Right ventricle myocardium superior (tissue), 1 donor: ENCODE measurements around the gene RSPO4. TPM values are rescaled to one million over a fixed set of nuclear protein-coding genes. Genes with fewer than 3 reads are reported as not detected.

Experiments used
- ATAC-seq: fragments of 200-7000 bp; cut with Tn5 transposase; one replicate; pipeline ENCODE4 v1.9.1; 2020; ENCODE audit warnings: mild to moderate bottlenecking; ENCODE audit not compliant: poor library complexity
- DNase-seq: peaks from one replicate; pipeline ENCODE4 v3.0.0-alpha.2; 2020
- intact Hi-C: fragments of 100-400 bp; cut with DNase I; formaldehyde crosslinking; loops from one replicate; pipeline ENCODE4 v1.11.2; 2022
- total RNA-seq: library from RNA; stranded (reverse); fragmentation: NEBNext Ultra II Directional; extraction: Animal tissue kit (Norgen Biotek cat#: 25700); gene quantifications from one replicate; pipeline ENCODE4 v1.2.1, GENCODE V29; 2021
- donor health status: DM: no; HTN: yes; CAD: no; lungs with severe emphysema.

RSPO4 gene
- total RNA-seq, 1 donor from 2014 or later: not detected

DNA sequence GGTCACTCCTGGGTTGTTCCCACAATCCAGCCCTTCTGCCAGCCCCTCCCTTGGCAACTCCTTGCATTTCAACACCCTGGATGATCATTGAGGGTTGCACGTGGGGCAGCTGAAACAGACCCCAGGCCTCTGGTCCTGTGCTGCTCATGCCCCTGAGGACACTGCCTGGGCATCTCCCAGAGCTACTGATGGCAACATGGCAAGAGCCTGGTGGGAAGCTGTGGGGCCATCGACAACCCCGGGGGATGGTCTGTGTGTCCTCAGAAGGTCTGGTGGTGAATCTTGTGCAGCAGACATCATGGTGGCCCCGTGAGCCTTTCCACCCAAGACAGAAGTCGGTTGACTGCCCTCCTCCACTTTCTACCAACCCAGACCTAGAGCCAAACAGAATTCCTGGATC lies 81.0 kb downstream of the RSPO4 start:
- intact Hi-C loops: no loop called here
- DNase-seq: no peak
- ATAC-seq: no peak

DNA sequence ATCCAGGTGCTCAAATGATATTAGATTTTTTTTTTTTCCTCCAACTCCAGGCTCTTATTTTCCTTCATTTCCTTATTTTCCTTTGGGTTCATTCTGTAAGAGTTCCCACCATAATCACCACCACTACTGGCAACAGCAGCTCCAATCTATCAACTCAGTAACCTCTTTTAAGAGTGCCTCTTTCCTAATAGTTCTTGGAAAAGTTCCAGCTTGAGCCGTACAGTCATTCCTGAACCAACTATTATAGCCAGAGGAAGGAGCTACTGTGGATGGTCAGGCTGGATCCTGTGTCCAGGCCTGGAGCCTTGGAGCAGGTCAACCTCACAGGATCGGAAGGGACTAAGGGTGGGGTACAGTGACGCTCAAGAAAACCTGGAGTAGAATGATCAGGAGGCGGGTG lies 81.8 kb downstream of the RSPO4 start:
- no peak for ATAC-seq

DNA sequence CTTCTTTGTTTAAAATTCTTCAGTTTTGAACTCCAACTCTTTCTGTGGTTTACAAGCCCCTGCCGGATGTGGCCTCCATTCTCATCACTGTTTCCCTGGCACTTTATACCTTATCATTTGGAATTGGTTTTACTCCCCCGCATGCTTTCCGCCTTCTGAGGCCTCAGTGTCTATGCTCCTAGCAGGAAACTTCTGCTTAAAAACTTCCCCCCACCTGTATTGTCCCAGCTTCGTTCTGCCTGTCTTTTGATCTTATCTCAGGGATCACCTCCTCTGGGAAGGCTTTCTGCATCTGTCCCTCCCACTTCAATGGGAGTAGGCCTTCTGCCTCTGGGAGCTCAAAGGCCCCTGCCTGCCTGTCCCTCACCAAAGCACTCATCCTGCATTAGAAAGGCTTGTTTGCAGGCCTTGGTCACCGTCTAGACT lies 82.6 kb downstream of the RSPO4 start:
- no peak for DNase-seq
- ATAC-seq: no peak

More for the DNA sequence above, 81.8 kb downstream of the RSPO4 start:
- intact Hi-C loops: no loop called here
- DNase-seq: no peak

DNA sequence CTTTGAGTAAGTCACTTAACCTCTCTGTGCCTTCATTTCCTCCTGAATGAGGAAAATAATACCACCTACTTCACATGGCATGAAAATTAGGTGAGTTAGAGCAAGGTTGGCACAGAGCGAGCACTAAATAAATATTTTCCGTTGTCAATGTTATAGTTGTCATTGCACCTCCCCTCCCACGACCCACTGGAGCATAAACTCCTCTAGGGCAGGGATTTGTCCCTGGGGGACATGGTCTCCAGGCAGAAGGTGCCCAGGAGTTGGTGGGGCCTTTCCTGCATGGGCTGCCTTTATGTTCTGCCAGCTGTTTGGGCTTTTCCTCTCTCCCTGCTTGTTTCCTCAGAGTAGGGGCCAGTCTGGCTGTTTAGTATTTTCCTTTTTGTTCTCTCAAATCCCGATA lies 84.7 kb downstream of the RSPO4 start:
- intact Hi-C loops: no loop called here
- ATAC-seq (no peak), DNase-seq (no peak)

More for the DNA sequence above, 82.6 kb downstream of the RSPO4 start:
- intact Hi-C loops: no loop called here

DNA sequence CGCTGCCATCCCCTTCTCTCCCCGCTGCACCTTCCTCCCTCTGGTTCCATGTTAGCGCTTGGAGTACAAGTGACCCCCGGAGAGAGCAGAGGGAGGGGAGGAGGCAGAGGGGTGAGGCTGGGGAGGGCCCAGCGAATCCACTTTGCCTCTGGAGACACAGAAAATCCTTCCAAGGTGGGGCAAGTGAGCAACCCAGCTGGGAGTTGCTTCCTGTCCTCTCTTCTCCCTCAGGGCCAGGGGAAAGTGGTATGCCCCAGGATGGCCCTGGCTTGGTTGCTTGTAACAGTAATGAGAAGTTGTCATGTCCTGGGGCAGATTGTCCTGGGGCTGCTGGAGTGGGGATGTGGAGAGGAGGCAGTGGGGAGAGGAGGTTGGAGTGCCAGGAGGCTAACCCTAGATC lies 85.3 kb downstream of the RSPO4 start:
- no peak for ATAC-seq
- intact Hi-C loops: no loop called here
- DNase-seq: no peak

DNA sequence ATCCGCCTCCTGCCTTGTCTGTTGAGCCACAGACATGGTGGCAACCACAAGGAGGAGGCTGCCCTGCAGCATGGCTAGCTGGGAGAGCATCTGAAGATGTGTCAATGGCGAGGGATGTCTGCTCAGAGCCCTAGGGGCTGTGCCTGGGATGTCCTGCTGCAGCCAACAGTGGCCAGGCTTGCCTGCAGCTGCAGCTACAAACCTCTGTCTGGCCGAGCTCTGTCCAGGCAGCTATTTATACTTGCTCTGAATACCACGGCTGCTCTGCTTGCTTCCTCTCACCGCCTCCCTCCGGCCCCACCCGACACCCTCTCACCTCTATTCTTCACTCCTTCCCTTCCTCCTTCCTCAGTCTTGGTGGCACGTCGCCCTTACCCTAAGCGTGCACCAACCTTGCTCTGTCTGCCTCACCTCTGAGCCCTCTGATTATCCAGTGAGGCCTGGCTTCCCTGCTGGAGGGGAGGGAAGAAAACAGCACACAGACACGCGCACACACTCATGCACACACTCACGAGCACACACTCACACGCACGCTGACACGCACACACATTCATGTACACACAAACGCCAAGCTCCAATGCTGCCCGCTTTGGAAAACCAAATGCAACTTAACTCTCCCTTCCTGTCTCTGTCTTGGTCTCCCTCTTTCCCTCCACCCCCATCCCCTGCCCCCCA lies 85.8 kb downstream of the RSPO4 start, which contains the start of gene ANGPT4:
TSS of gene ANGPT4 (minus strand) at position 210 of the 675 bp plus-strand sequence. CDS start at position 90, 120 bp downstream.
- DNase-seq (no peak), ATAC-seq (peak; percentile 77)
- intact Hi-C loops: no loop called here

DNA sequence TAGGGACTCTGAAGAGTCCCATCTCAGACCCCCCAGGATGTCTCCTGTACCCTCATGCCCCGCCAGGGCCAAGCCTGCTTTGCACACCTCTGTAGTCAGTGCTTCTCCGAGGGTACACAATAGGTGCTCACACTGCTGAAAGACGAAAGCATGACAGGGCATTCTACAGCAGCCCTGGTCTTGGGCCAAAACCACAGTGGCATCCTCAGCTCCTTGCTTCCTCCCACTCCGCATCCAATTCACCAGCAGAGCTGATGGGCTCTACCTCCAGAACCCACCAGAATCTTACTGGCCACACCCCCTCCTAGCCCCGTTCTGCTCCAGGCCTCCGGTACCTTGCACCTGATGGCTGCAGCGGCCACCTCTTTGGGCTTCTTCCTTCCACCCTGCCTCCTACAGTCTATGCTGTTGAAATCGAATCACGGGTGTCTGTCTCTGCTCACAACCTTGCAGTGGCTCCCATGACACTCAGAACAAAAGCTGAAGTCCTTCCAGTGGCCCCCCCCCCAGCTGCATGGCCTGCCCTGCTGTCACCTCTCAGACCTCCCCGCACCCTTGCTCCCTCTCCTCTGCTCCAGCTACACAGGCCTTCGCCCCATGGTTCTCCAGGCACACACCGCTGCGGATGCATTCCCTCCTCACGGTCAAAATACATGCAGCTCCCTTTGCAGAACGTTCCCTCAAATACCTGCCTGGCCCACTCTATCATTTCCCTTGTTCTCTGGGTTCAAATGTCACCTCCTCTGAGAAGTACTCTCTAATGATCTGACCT lies 87.2 kb downstream of the RSPO4 start:
- intact Hi-C loops: no loop called here
- DNase-seq (no peak), ATAC-seq (no peak)

DNA sequence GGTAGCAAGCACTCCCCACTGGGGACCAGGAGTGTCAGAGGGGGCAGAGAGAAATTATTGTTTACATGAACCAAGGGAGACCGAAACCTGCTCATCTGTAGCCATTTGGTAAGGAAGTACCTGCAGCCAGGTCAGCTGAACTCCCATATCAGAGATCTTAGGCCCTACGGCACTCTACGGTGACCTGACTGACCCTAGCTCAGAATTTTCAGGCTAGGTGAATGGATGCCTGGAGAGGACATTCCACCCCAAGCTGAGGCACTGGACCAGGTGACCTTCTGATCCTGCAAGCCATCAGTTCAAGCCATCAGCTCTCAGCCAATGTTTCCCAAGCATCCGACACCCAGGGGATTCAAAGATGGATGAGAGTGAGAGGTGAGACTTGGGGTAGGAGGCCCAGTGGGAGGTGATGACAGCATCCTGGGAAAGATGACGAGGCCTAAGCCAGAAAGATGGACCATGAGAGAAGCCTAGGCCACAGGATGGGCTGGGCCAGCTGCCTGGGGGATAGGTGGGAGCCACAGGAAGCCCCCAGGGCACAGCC lies 88.7 kb downstream of the RSPO4 start:
- ATAC-seq: no peak
- intact Hi-C loops: no loop called here
- no peak for DNase-seq

DNA sequence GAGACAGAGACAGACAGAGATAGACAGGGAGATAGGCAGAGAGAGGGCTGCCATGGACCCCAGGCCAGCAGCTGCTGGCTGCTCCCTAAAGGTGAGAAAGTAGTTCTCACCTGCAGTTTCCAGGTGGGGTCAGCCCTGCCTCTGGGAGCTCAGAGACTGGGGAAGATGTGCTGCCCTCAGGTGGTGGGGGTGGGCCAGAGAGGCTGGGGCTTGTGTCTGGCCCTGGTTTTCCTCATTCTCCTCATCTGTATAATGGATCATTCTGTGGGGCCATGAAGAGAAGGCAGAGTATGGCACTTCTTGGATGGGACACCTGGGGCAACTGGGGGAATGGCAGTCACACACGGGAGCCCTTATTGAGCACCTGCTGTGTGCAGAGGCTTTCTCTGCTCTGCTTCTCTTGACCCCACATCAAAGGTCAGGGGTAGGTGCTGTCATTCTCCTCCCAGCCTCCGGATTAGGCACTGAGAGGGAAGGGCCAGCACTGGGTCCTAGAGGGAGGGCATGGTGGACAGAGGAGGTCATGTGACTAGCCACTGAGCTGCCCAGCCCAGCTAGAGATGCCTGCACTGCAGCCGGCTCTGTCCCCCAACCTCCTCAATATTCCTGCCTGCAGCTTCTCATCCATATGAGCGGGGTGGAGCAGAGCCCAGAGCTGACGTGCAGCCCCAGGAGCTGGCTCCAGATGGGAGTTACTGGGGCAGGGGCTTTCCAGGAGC lies 90.1 kb downstream of the RSPO4 start:
- intact Hi-C loops: no loop called here
- no peak for DNase-seq
- ATAC-seq: no peak

DNA sequence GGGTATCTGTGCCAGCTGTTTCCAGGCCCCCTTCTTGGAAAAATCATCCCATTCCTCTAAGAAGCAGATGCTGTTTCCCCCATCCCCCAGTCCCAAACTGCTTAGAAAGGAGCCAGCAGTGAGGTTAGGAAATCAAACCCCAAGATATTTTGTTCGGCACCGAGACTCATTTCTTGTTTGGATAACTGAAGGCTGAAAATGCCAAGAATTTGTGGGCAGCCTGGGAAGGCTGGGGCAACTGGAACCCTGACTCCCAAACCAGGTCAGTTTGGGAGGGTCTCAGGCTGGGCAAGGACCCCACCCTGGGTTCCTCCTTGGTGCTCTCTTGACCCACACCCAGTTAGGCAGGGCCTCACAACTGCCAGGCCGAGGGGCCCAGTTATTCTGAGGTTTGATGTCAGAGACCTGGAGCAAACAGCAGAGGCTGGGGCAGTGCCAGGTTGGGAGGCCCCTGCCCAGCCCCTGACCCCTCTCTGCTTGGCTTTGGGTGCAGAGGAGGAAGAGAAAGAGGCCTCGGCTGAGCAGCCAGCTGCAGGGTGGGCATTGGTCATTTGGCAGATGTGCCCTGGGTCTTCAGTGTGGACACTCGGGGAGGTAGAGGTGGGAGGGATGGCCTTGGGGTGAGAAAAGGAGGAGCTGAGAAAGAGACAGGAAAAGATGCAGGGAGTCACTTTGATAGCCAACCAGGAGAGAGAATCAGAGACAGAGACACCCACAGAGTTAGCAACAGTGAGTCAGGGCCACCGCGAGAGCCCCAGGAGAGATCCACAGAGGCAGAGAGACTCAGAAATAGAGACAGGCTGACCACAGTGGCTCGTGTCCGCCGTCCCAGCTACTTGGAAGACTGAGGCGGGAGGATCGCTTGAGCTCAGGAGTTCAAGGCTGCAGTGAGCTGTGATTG lies 91.0 kb downstream of the RSPO4 start:
- ATAC-seq (peak; percentile 58), DNase-seq (no peak)
- intact Hi-C loops: no loop called here

DNA sequence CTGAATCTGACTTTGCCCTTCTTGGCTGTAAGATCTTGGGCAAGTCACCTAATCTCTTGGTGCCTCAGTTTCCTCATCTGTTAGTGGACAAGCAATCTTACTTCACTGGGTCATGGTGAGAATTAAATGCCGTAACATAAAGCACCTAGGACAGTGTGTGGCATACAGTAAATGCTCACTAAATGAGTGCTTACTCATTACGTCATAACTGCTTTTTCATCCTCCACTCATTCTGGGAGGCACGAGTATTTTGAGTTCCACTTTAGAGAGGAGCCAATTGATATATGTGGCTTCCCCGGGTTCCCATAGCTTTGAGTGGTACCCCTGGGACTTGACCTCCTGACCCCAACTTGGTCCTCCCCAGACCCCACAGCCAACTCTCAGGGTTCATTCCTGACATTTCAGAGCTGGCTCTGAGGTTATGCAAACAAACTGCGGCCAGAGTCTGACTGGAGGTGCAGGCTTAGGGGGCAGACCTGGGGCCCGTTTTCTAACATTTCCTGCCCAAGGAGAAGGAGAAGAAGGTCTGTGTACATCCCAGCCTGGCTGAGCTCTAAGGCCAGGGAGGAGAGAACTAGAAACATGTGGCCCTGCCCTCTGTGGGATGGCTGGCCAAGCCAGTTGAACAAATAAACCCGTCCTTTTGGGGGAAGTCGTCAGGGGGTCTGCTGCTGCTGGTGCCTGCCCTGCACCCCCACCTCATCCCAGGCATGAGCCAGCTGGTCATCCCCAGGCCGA lies 91.8 kb downstream of the RSPO4 start:
- DNase-seq (no peak), ATAC-seq (peak; percentile 58)
- intact Hi-C loops: no loop called here

DNA sequence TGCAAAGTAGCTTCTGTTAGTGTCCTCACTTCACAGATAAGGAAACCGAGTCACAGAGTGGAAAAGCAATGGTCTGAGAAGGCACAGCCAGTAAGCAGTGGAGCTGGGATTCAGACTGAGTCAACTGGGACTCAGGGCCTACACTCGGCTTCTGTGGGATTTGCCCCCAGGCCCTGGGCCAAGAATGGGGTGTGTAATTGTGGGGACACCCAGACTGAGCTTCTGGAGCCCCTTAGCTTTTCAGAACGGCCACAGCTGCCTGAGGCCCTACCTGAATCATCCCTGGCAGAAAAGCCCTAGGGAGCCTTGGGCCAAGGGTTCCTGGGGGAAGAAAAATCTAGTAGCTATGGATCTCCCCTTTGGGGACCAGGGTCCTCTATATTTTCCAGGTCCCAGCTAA lies 92.5 kb downstream of the RSPO4 start:
- intact Hi-C loops: no loop called here
- DNase-seq: no peak
- ATAC-seq: no peak

Other genes with a start within 250 kb of the RSPO4 start
- 2.2 TPM for gene SLC52A3, start 233.8 kb downstream of the RSPO4 start, total RNA-seq
- gene FAM110A, start 168.6 kb downstream of the RSPO4 start, total RNA-seq: 1.9 TPM
- gene ANGPT4, start 86.0 kb downstream of the RSPO4 start, total RNA-seq: not detected
- gene PSMF1, start 116.3 kb upstream of the RSPO4 start, total RNA-seq: 121 TPM
- gene TMEM74B, start 182.7 kb upstream of the RSPO4 start, total RNA-seq: 5.2 TPM
- 0.35 TPM for gene C20orf202, start 201.1 kb upstream of the RSPO4 start, total RNA-seq
- not detected for gene RAD21L1, start 223.7 kb upstream of the RSPO4 start, total RNA-seq